Stimulated activated CD8-positive, alpha-beta memory T cell treated with anti-CD3 and anti-CD28 coated beads, Interleukin-15, amount 100 ng/mL, for 1 hour (primary cell): ENCODE measurements around the gene POLH.
A peak's percentile ranks its signal among the peaks of the same experiment; 100 is the strongest.
"Not testable (repeated sequence)": the region's sequence is repeated elsewhere in the genome, so short reads cannot be mapped to it uniquely, and the experiment has no call there.

Experiments used
- DNase-seq: peaks from one replicate; pipeline ENCODE4 v3.0.0-alpha.2; 2020; ENCODE audit warnings: low read depth

POLH gene

GRCh38 chr6:43630980-43631619, 55.1 kb downstream of the POLH start:
- DNase-seq, result no peak

GRCh38 chr6:43633002-43633401, 57.0 kb downstream of the POLH start:
- not testable (repeated sequence) for DNase-seq

GRCh38 chr6:43634702-43635303, 58.8 kb downstream of the POLH start:
- DNase-seq, result no peak

- DNase-seq, result peak; percentile 77
Observed at GRCh38 chr6:43635387-43636307, 59.7 kb downstream of the POLH start, which contains the start of gene MAD2L1BP. MAD2L1BP (plus strand) TSS chr6:43635840; CDS start chr6:43635876, 36 bp downstream.

- no peak for DNase-seq
Observed at GRCh38 chr6:43636308-43636659, 60.3 kb downstream of the POLH start.

GRCh38 chr6:43639984-43640800, 64.2 kb downstream of the POLH start:
- DNase-seq, result no peak

- DNase-seq, result peak; percentile 24
Observed at GRCh38 chr6:43644940-43645612, 69.1 kb downstream of the POLH start, which contains the start of gene RSPH9. RSPH9 (plus strand) TSS chr6:43645036; CDS start chr6:43645099, 63 bp downstream.

GRCh38 chr6:43645613-43645964, 69.6 kb downstream of the POLH start:
- DNase-seq, result no peak

- DNase-seq, result no peak
Observed at GRCh38 chr6:43647613-43648012, 71.6 kb downstream of the POLH start.

- DNase-seq, result no peak
Observed at GRCh38 chr6:43648248-43648647, 72.3 kb downstream of the POLH start.

GRCh38 chr6:43652822-43653221, 76.8 kb downstream of the POLH start:
- DNase-seq, result not testable (repeated sequence)

- no peak for DNase-seq
Observed at GRCh38 chr6:43657221-43657802, 81.3 kb downstream of the POLH start.

GRCh38 chr6:43658161-43658560, 82.2 kb downstream of the POLH start:
- DNase-seq, result no peak

- not testable (repeated sequence) for DNase-seq
Observed at GRCh38 chr6:43662948-43663347, 87.0 kb downstream of the POLH start.
